ENCODE measurements around the gene UBE2I. TPM values are rescaled to one million over a fixed set of nuclear protein-coding genes. Genes with fewer than 3 reads are reported as not detected.
"Not testable (repeated sequence)": the region's sequence is repeated elsewhere in the genome, so short reads cannot be mapped to it uniquely, and the experiment has no call there.

UBE2I gene
- total RNA-seq, 1 experiment from 2014 or later: 212 TPM

GRCh38 chr16:1295465-1295864 lies 14.0 kb upstream of the UBE2I start:
- Histone ChIP-seq H3K4me3 (replicated peaks in 1 of 2; ENCODE audit: low read depth in 1 of 2, low read length in 2 of 2) (no peak overlapping the region), H3K4me1 (ENCODE audit: control insufficient read depth in 1 of 2, insufficient read depth in 2 of 2, low read length in 2 of 2) (peaks cover 33 to 82% of the 10 kb centered on the region in 2 experiments), H3K9me2 (ENCODE audit: insufficient read depth) (no peaks in the 10 kb centered on the region), H3K27ac (ENCODE audit: low read depth, low read length) (no peak overlapping the region), H4K20me1 (ENCODE audit: insufficient read depth) (no peaks in the 10 kb centered on the region), H3K9ac (ENCODE audit: low read length) (no peak overlapping the region), H3K9me3 (ENCODE audit: control insufficient read depth in 1 of 2, insufficient read depth in 1 of 2, low read depth in 1 of 2, low read length in 2 of 2) (no peaks in the 10 kb centered on the region), H2AFZ (ENCODE audit: low read depth, low read length, poor library complexity, severe bottlenecking) (no peak overlapping the region), H3K36me3 (ENCODE audit: control insufficient read depth in 1 of 2, insufficient read depth in 2 of 2, low read length in 2 of 2) (no peaks in the 10 kb centered on the region), H3K27me3 (ENCODE audit: insufficient read depth, low read length) (no peaks in the 10 kb centered on the region), H3K4me2 (ENCODE audit: low read length) (0 out of 2 replicates have a peak overlapping the region, but pooled peaks have one; percentile 70), H3K79me2 (ENCODE audit: insufficient read depth, low read length) (no peaks in the 10 kb centered on the region)
- ATAC-seq (no peak), DNase-seq (ENCODE audit: low read depth, low spot score) (no peak)
- ChIA-PET CTCF (no interaction called here), POLR2A (no interaction called here), RAD21 (ENCODE audit: low non-redundant PET in 1 of 2, low total read pairs in 2 of 2, uncharacterized antibody in 2 of 2, unreplicated experiment in 2 of 2) (no interaction called here)
- TF ChIP-seq ELF1 (IDR thresholded peaks at IDR 0.05; ENCODE audit: borderline replicate concordance, low read depth) (no peak), FOSL1 (IDR thresholded peaks at IDR 0.05; ENCODE audit: low read depth) (no peak), CTCF (IDR thresholded peaks at IDR 0.05 in 2 of 3, conservative IDR thresholded peaks at IDR 0.05 in 1 of 3; ENCODE audit: borderline replicate concordance in 1 of 3, insufficient read depth in 1 of 3, low read depth in 2 of 3, low read length in 2 of 3) (no peak), ZBTB33 (IDR thresholded peaks at IDR 0.05; ENCODE audit: extremely low read depth, insufficient replicate concordance, low read length) (no peak), SP1 (IDR thresholded peaks at IDR 0.05; ENCODE audit: low read depth) (no peak), SRF (IDR thresholded peaks at IDR 0.05; ENCODE audit: low read depth) (no peak), MAX (IDR thresholded peaks at IDR 0.05) (no peak), ATF3 (IDR thresholded peaks at IDR 0.05) (no peak), ZNF274 (IDR thresholded peaks at IDR 0.05; ENCODE audit: low read depth, low read length) (no peak), ZFX (IDR thresholded peaks at IDR 0.05) (no peak), JUND (IDR thresholded peaks at IDR 0.05) (no peak), RAD21 (IDR thresholded peaks at IDR 0.05; ENCODE audit: low read depth) (no peak)
- intact Hi-C loops (cut with micrococcal nuclease): no loop called here
- BruUV-seq (replicated peaks): TSS peak; percentile 77

GRCh38 chr16:1296688-1297017 lies 12.8 kb upstream of the UBE2I start:
- peak overlapping the region in 1 of 2 experiments; percentile 27; a peak in 1 of 4 replicates for H3K4me3 ChIP-seq (replicated peaks in 1 of 2; ENCODE audit: low read depth in 1 of 2, low read length in 2 of 2)
- RAD21 ChIA-PET (ENCODE audit: low non-redundant PET in 1 of 2, low total read pairs in 2 of 2, uncharacterized antibody in 2 of 2, unreplicated experiment in 2 of 2): interaction anchor here in 1 of 2 experiments (0.7 kb wide), 1 partner anchor 445 kb away, joined by 4 read pairs; no protein-coding TSS in a partner anchor
- BruUV-seq (replicated peaks); H3K79me2 ChIP-seq (ENCODE audit: insufficient read depth, low read length); H3K36me3 ChIP-seq (ENCODE audit: control insufficient read depth in 1 of 2, insufficient read depth in 2 of 2, low read length in 2 of 2); ATAC-seq; H2AFZ ChIP-seq (ENCODE audit: low read depth, low read length, poor library complexity, severe bottlenecking); H3K27me3 ChIP-seq (ENCODE audit: insufficient read depth, low read length); H3K9me2 ChIP-seq (ENCODE audit: insufficient read depth); H3K9me3 ChIP-seq (ENCODE audit: control insufficient read depth in 1 of 2, insufficient read depth in 1 of 2, low read depth in 1 of 2, low read length in 2 of 2); H4K20me1 ChIP-seq (ENCODE audit: insufficient read depth); intact Hi-C loops (cut with micrococcal nuclease); DNase-seq (ENCODE audit: low read depth, low spot score): not testable (repeated sequence)
- CTCF ChIA-PET: interaction anchor here (1.0 to 1.1 kb wide), 2 partner anchors 9 to 12 kb away, joined by 4 to 6 read pairs; no protein-coding TSS in a partner anchor
- H3K27ac ChIP-seq (ENCODE audit: low read depth, low read length): peak overlapping the region; percentile 83
- POLR2A ChIA-PET: interaction anchor here (0.8 to 0.9 kb wide), 3 partner anchors 9 to 62 kb away, joined by 3 to 6 read pairs (median 5); partner anchors contain the start of gene UBE2I
- peak overlapping the region; percentile 67 for H3K9ac ChIP-seq (ENCODE audit: low read length)
- H3K4me2 ChIP-seq (ENCODE audit: low read length): peak overlapping the region; percentile 70
- H3K4me1 ChIP-seq (ENCODE audit: control insufficient read depth in 1 of 2, insufficient read depth in 2 of 2, low read length in 2 of 2): peaks cover 43 to 86% of the 10 kb centered on the region in 2 experiments

Measured in HCT116 (cell line).